NCI-H187 treated with DMSO at 0.1 percent for 48 hours (cell line): ENCODE results near the gene ABCC9.

Experiments used
- DNase-seq: peaks from one replicate; lab custom pipeline; 2025; lab: John Stamatoyannopoulos, UW

Gene ABCC9

GRCh38 chr12:21877293-21877982, 63.8 kb downstream of the ABCC9 start:
- no peak for DNase-seq

GRCh38 chr12:21865846-21866245, 75.4 kb downstream of the ABCC9 start:
- no peak for DNase-seq

GRCh38 chr12:21860534-21860933, 80.7 kb downstream of the ABCC9 start:
- DNase-seq: no peak

GRCh38 chr12:21860128-21860527, 81.1 kb downstream of the ABCC9 start:
- no peak for DNase-seq

- no peak for DNase-seq
These were observed 89.0 kb downstream of the ABCC9 start for GRCh38 chr12:21852251-21852650.

GRCh38 chr12:21851151-21851550, 90.1 kb downstream of the ABCC9 start:
- no peak for DNase-seq

- DNase-seq: no peak
These were observed 90.8 kb downstream of the ABCC9 start for GRCh38 chr12:21850419-21850818.

- no peak for DNase-seq
These were observed 91.3 kb downstream of the ABCC9 start for GRCh38 chr12:21849878-21850277.

GRCh38 chr12:21848192-21848591, 93.0 kb downstream of the ABCC9 start:
- no peak for DNase-seq

GRCh38 chr12:21843795-21844194, 97.4 kb downstream of the ABCC9 start:
- DNase-seq: no peak

- no peak for DNase-seq
These were observed 101.5 kb downstream of the ABCC9 start for GRCh38 chr12:21839776-21840175.

- no peak for DNase-seq
These were observed 103.4 kb downstream of the ABCC9 start for GRCh38 chr12:21837847-21838246.

- DNase-seq: no peak
These were observed 109.4 kb downstream of the ABCC9 start for GRCh38 chr12:21831791-21832344.

GRCh38 chr12:21828779-21829178, 112.4 kb downstream of the ABCC9 start:
- DNase-seq: no peak

GRCh38 chr12:21828136-21828775, 113.0 kb downstream of the ABCC9 start:
- no peak for DNase-seq

- DNase-seq: no peak
These were observed 114.1 kb downstream of the ABCC9 start for GRCh38 chr12:21827083-21827482.

GRCh38 chr12:21826618-21826910, 114.7 kb downstream of the ABCC9 start:
- no peak for DNase-seq

- no peak for DNase-seq
These were observed 115.2 kb downstream of the ABCC9 start for GRCh38 chr12:21825886-21826617.

- DNase-seq: no peak
These were observed 117.6 kb downstream of the ABCC9 start for GRCh38 chr12:21823581-21823980.

- DNase-seq: no peak
These were observed 121.5 kb downstream of the ABCC9 start for GRCh38 chr12:21819678-21820077.

GRCh38 chr12:21819236-21819635, 122.0 kb downstream of the ABCC9 start:
- no peak for DNase-seq

GRCh38 chr12:21818627-21819026, 122.6 kb downstream of the ABCC9 start:
- no peak for DNase-seq
